ENCODE data around the gene TRIM67.

Gene TRIM67

DNA sequence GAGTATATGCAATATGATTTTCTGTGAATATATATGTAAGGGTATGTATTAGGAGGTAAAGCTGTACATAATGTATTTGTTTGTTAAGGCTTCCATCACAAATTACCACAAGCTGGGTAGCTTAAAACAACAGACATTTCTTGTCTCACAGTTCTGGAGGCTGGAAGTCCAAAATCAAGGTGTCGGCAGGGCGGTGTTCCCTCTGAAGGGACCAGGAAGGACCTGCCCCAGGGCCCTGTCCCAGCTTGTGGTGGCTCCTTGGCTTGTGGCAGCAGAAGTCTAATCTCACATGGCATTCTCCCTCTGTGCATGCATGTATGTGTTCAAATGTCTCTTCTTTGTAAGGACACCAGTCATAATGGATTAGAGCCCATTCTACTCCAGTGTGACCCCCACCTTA is 17.1 kb downstream of the TRIM67 start:
- no peaks in the 10 kb centered on the region for H3K9me3 Mint-ChIP-seq
- H3K36me3 Mint-ChIP-seq (ENCODE audit: insufficient read depth), result no peaks in the 10 kb centered on the region
- H3K4me3 Mint-ChIP-seq, result no peak overlapping the region
- H3K27ac Mint-ChIP-seq (ENCODE audit: low read depth), result no peak overlapping the region
- no peak for DNase-seq (ENCODE audit: low spot score in 2 of 2)
- ATAC-seq (replicated peaks; ENCODE audit: extremely low read depth, poor library complexity, severe bottlenecking), result no peak
- peaks cover 91% of the 10 kb centered on the region for H3K27me3 Mint-ChIP-seq
- no peaks in the 10 kb centered on the region for H3K4me1 Mint-ChIP-seq

DNA sequence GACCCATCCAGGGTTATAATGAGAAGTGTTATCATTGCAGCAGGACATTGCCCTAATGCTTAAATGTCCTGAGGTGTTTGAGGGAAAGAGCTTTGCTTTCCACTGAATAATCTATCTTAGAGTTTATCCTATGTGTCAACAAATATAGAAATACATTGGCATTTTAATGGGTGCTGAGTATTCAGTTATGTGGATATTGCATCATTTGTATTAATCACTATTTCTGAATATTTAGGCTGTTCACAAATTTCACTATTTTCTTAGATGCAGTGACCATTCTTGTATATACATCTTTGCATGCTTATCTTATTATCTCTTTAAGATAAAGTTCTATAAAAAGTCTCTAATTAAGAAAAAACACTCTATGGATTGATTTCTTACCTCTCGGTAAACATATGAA is 18.2 kb downstream of the TRIM67 start:
- ATAC-seq (replicated peaks; ENCODE audit: extremely low read depth, poor library complexity, severe bottlenecking) (no peak), DNase-seq (ENCODE audit: low spot score in 2 of 2) (no peak)
- Mint-ChIP-seq H3K36me3 (ENCODE audit: insufficient read depth) (no peaks in the 10 kb centered on the region), H3K4me1 (no peaks in the 10 kb centered on the region), H3K9me3 (no peaks in the 10 kb centered on the region), H3K27ac (ENCODE audit: low read depth) (no peak overlapping the region), H3K27me3 (peaks cover 91% of the 10 kb centered on the region), H3K4me3 (no peak overlapping the region)

DNA sequence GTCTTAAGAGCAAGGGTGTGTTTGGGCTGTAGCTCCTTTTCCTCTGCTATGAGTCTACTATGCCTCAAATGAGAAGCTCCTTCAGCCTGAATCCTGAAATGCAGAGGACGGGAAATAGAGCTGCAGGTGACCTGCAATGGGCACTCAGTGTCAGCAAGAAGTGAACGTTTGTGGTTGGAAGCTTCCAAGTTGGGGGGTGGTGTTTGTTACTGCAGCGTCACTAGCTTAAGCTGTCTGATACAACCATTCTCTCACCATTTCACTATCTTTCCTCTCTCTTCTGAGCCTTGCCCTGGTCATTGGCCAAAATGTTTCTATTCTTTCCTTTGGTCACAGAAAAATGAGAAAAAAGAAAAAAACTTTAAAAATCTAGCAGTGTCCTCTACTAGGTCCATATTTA is 19.4 kb downstream of the TRIM67 start:
- no peaks in the 10 kb centered on the region for H3K9me3 Mint-ChIP-seq
- no peak overlapping the region for H3K4me3 Mint-ChIP-seq
- no peaks in the 10 kb centered on the region for H3K36me3 Mint-ChIP-seq (ENCODE audit: insufficient read depth)
- no peaks in the 10 kb centered on the region for H3K4me1 Mint-ChIP-seq
- H3K27ac Mint-ChIP-seq (ENCODE audit: low read depth), result no peak overlapping the region
- ATAC-seq (replicated peaks; ENCODE audit: extremely low read depth, poor library complexity, severe bottlenecking) (no peak), DNase-seq (ENCODE audit: low spot score in 2 of 2) (no peak)
- peaks cover 91% of the 10 kb centered on the region for H3K27me3 Mint-ChIP-seq

DNA sequence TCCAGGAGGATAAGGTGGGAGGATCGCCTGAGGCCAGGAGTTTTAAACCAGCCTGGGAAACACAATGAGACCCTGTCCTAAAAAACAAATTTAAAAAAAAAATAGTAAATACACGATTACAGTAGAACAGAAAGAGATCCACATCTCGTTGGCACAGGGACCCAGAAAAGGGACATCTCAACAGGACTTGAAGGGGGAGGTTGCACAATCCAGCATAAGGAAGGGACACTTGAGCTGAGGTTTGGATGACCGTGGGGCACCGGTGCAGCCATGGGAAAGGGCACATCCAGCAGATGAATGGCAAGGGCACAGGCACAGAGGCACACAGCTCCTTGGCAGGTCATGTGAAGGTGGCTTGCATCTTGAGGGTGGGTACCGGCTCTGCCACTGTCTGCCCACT is 20.5 kb downstream of the TRIM67 start:
- H3K27ac Mint-ChIP-seq (ENCODE audit: low read depth), result no peak overlapping the region
- ATAC-seq (replicated peaks; ENCODE audit: extremely low read depth, poor library complexity, severe bottlenecking) (no peak), DNase-seq (ENCODE audit: low spot score in 2 of 2) (no peak)
- no peak overlapping the region for H3K4me3 Mint-ChIP-seq
- peaks cover 91% of the 10 kb centered on the region for H3K27me3 Mint-ChIP-seq
- no peaks in the 10 kb centered on the region for H3K4me1 Mint-ChIP-seq
- no peaks in the 10 kb centered on the region for H3K9me3 Mint-ChIP-seq
- H3K36me3 Mint-ChIP-seq (ENCODE audit: insufficient read depth), result no peaks in the 10 kb centered on the region

- Mint-ChIP-seq H3K27ac (ENCODE audit: low read depth) (no peak overlapping the region), H3K27me3 (peaks cover 92% of the 10 kb centered on the region), H3K9me3 (no peaks in the 10 kb centered on the region), H3K36me3 (ENCODE audit: insufficient read depth) (no peaks in the 10 kb centered on the region), H3K4me1 (no peaks in the 10 kb centered on the region), H3K4me3 (no peak overlapping the region)
- ATAC-seq (replicated peaks; ENCODE audit: extremely low read depth, poor library complexity, severe bottlenecking) (no peak), DNase-seq (ENCODE audit: low spot score in 2 of 2) (no peak)
Observed at GRCh38 chr1:231183639-231184590, 22.1 kb downstream of the TRIM67 start.

DNA sequence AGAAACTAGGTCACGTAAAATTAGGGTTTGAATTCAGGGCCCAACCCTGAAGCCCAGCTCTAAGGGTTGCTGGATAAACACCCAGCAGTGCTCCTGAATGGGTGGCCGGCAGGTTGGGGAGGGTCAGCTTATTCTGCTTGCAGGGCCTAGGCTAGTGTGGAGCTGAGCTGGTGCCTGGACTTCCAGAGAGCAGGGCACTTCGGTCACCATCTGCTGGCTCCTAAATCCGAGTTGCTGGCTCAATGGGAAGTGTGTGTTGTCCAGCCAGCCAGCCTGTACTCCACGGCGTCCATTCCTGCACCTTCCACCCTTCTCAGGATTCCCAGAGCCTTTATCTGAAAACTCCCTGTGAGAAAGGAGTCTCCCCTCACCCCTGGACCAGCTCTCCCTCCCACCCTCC is 23.0 kb downstream of the TRIM67 start:
- Mint-ChIP-seq H3K27ac (ENCODE audit: low read depth) (no peak overlapping the region), H3K4me1 (no peaks in the 10 kb centered on the region), H3K27me3 (peaks cover 86% of the 10 kb centered on the region), H3K36me3 (ENCODE audit: insufficient read depth) (no peaks in the 10 kb centered on the region), H3K4me3 (no peak overlapping the region), H3K9me3 (no peaks in the 10 kb centered on the region)
- DNase-seq (ENCODE audit: low spot score in 2 of 2) (no peak), ATAC-seq (replicated peaks; ENCODE audit: extremely low read depth, poor library complexity, severe bottlenecking) (no peak)

- Mint-ChIP-seq H3K36me3 (ENCODE audit: insufficient read depth) (no peaks in the 10 kb centered on the region), H3K27ac (ENCODE audit: low read depth) (no peak overlapping the region), H3K4me1 (no peaks in the 10 kb centered on the region), H3K27me3 (peaks cover 83% of the 10 kb centered on the region), H3K9me3 (no peaks in the 10 kb centered on the region), H3K4me3 (no peak overlapping the region)
- ATAC-seq (replicated peaks; ENCODE audit: extremely low read depth, poor library complexity, severe bottlenecking), result no peak
- no peak for DNase-seq (ENCODE audit: low spot score in 2 of 2)
Observed at GRCh38 chr1:231185391-231185790, 23.5 kb downstream of the TRIM67 start.

GRCh38 chr1:231186356-231187115 is 24.7 kb downstream of the TRIM67 start:
- Mint-ChIP-seq H3K9me3 (no peaks in the 10 kb centered on the region), H3K27me3 (peaks cover 83% of the 10 kb centered on the region), H3K27ac (ENCODE audit: low read depth) (no peak overlapping the region), H3K4me3 (no peak overlapping the region), H3K4me1 (no peaks in the 10 kb centered on the region), H3K36me3 (ENCODE audit: insufficient read depth) (no peaks in the 10 kb centered on the region)
- no peak for DNase-seq (ENCODE audit: low spot score in 2 of 2)
- no peak for ATAC-seq (replicated peaks; ENCODE audit: extremely low read depth, poor library complexity, severe bottlenecking)

DNA sequence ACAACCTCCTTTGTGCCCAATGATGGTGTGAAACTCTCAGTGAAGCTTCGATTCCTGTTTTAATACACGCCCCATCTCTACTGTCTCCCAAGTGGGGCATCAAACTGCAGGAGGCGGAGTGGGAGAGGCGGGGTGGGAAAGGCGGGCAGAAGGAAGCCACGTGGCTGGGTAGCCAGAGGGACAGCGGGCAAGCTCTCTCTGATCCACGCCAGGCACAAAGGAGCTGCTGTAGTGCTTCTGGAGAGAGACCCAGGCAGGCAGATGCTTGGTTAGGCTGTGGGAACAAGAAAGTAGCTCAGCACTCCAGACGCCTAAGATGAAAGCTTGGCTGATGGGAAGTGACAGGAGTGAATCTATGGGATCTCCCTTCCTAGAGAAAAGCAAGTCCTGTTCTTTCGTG is 25.7 kb downstream of the TRIM67 start:
- H3K27me3 Mint-ChIP-seq, result peaks cover 76% of the 10 kb centered on the region
- ATAC-seq (replicated peaks; ENCODE audit: extremely low read depth, poor library complexity, severe bottlenecking) (no peak), DNase-seq (ENCODE audit: low spot score in 2 of 2) (no peak)
- no peak overlapping the region for H3K4me3 Mint-ChIP-seq
- H3K4me1 Mint-ChIP-seq, result no peaks in the 10 kb centered on the region
- H3K9me3 Mint-ChIP-seq, result no peaks in the 10 kb centered on the region
- no peak overlapping the region for H3K27ac Mint-ChIP-seq (ENCODE audit: low read depth)
- no peaks in the 10 kb centered on the region for H3K36me3 Mint-ChIP-seq (ENCODE audit: insufficient read depth)

DNA sequence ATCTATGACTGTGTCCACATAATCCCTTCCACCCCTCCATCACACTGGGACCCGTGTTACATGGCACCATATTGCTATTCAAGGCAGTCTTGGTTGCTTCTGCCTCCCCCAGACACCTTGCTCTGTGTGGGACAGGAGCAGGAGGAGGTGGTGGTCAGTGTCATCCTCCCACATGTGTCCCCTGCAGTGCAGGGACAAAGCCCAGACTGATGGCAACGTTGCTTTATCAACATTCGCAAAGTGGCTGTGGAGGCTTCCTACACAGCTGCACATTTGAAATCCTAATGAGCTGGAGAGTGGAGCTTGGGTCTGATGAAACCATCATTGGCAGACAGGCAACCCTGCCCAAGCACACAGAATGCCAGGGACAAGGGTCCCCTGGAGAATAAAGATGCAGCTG is 26.2 kb downstream of the TRIM67 start:
- no peak overlapping the region for H3K27ac Mint-ChIP-seq (ENCODE audit: low read depth)
- no peak for ATAC-seq (replicated peaks; ENCODE audit: extremely low read depth, poor library complexity, severe bottlenecking)
- H3K27me3 Mint-ChIP-seq, result peaks cover 72% of the 10 kb centered on the region
- H3K4me3 Mint-ChIP-seq, result no peak overlapping the region
- H3K4me1 Mint-ChIP-seq, result no peaks in the 10 kb centered on the region
- DNase-seq (ENCODE audit: low spot score in 2 of 2), result no peak
- no peaks in the 10 kb centered on the region for H3K36me3 Mint-ChIP-seq (ENCODE audit: insufficient read depth)
- H3K9me3 Mint-ChIP-seq, result no peaks in the 10 kb centered on the region

DNA sequence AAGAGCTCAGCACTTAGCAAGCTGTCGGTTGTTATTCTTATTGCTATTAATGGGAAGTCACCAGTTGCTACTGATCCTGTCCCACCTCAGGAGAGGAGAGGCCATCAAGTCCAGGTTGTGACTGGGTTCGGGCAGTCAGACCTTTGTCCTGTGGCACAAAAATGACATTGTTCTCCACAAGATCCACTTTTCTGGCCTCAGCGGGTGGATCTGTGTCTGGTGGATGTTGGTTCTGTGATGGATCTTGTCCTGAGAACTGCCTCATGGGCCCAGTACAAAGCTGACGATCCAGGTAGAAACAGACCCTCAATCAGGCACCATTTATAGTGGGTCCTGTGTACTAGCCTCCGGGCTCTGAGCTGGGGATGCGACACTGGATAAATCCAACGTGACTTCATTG is 26.9 kb downstream of the TRIM67 start:
- H3K27me3 Mint-ChIP-seq, result peaks cover 72% of the 10 kb centered on the region
- no peaks in the 10 kb centered on the region for H3K9me3 Mint-ChIP-seq
- DNase-seq (ENCODE audit: low spot score in 2 of 2) (no peak), ATAC-seq (replicated peaks; ENCODE audit: extremely low read depth, poor library complexity, severe bottlenecking) (no peak)
- no peak overlapping the region for H3K27ac Mint-ChIP-seq (ENCODE audit: low read depth)
- no peaks in the 10 kb centered on the region for H3K36me3 Mint-ChIP-seq (ENCODE audit: insufficient read depth)
- H3K4me3 Mint-ChIP-seq, result no peak overlapping the region
- H3K4me1 Mint-ChIP-seq, result no peaks in the 10 kb centered on the region

- Mint-ChIP-seq H3K36me3 (ENCODE audit: insufficient read depth) (no peaks in the 10 kb centered on the region), H3K27me3 (peaks cover 61% of the 10 kb centered on the region), H3K9me3 (no peaks in the 10 kb centered on the region), H3K27ac (ENCODE audit: low read depth) (no peak overlapping the region), H3K4me3 (no peak overlapping the region), H3K4me1 (no peaks in the 10 kb centered on the region)
- ATAC-seq (replicated peaks; ENCODE audit: extremely low read depth, poor library complexity, severe bottlenecking) (no peak), DNase-seq (ENCODE audit: low spot score in 2 of 2) (no peak)
Observed at GRCh38 chr1:231189683-231190270, 27.9 kb downstream of the TRIM67 start.

GRCh38 chr1:231190456-231190855 is 28.6 kb downstream of the TRIM67 start:
- Mint-ChIP-seq H3K9me3 (no peaks in the 10 kb centered on the region), H3K27me3 (peaks cover 55% of the 10 kb centered on the region), H3K27ac (ENCODE audit: low read depth) (no peak overlapping the region), H3K4me3 (no peak overlapping the region), H3K36me3 (ENCODE audit: insufficient read depth) (no peaks in the 10 kb centered on the region), H3K4me1 (no peaks in the 10 kb centered on the region)
- DNase-seq (ENCODE audit: low spot score in 2 of 2) (no peak), ATAC-seq (replicated peaks; ENCODE audit: extremely low read depth, poor library complexity, severe bottlenecking) (no peak)

Measured in central memory CD8-positive, alpha-beta T cell (primary cell).